ENCODE data around the gene AK8. TPM values are rescaled to one million over a fixed set of nuclear protein-coding genes. Genes with fewer than 3 reads are reported as not detected.

The AK8 gene
- total and polyA plus RNA-seq, 4 donors, result 0.07 to 0.26 (median 0.11) TPM

- TF ChIP-seq CTCF (IDR thresholded peaks at IDR 0.05; ENCODE audit: low read depth, low read length, missing input control), result no peak
- TF ChIP-seq RXRA (IDR thresholded peaks at IDR 0.05), result no peak
- TF ChIP-seq HNF4G (IDR thresholded peaks at IDR 0.05), result no peak
- TF ChIP-seq YY1 (IDR thresholded peaks at IDR 0.05), result no peak
- TF ChIP-seq, protein P1, sequence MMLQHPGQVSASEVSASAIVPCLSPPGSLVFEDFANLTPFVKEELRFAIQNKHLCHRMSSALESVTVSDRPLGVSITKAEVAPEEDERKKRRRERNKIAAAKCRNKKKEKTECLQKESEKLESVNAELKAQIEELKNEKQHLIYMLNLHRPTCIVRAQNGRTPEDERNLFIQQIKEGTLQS (IDR thresholded peaks at IDR 0.05), result no peak
- TF ChIP-seq RAD21 (IDR thresholded peaks at IDR 0.05), result no peak
- no peak for TF ChIP-seq TAF1 (conservative IDR thresholded peaks at IDR 0.05)
- no peak for TF ChIP-seq HNF4A (conservative IDR thresholded peaks at IDR 0.05)
- no peak for TF ChIP-seq EGR1 (IDR thresholded peaks at IDR 0.05; ENCODE audit: low read depth in 2 of 2)
- no peak for TF ChIP-seq SP1 (IDR thresholded peaks at IDR 0.05)
- TF ChIP-seq, protein P2, sequence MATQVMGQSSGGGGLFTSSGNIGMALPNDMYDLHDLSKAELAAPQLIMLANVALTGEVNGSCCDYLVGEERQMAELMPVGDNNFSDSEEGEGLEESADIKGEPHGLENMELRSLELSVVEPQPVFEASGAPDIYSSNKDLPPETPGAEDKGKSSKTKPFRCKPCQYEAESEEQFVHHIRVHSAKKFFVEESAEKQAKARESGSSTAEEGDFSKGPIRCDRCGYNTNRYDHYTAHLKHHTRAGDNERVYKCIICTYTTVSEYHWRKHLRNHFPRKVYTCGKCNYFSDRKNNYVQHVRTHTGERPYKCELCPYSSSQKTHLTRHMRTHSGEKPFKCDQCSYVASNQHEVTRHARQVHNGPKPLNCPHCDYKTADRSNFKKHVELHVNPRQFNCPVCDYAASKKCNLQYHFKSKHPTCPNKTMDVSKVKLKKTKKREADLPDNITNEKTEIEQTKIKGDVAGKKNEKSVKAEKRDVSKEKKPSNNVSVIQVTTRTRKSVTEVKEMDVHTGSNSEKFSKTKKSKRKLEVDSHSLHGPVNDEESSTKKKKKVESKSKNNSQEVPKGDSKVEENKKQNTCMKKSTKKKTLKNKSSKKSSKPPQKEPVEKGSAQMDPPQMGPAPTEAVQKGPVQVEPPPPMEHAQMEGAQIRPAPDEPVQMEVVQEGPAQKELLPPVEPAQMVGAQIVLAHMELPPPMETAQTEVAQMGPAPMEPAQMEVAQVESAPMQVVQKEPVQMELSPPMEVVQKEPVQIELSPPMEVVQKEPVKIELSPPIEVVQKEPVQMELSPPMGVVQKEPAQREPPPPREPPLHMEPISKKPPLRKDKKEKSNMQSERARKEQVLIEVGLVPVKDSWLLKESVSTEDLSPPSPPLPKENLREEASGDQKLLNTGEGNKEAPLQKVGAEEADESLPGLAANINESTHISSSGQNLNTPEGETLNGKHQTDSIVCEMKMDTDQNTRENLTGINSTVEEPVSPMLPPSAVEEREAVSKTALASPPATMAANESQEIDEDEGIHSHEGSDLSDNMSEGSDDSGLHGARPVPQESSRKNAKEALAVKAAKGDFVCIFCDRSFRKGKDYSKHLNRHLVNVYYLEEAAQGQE (IDR thresholded peaks at IDR 0.05), result no peak
- TF ChIP-seq NR2F2 (IDR thresholded peaks at IDR 0.05), result no peak
- TF ChIP-seq, protein P3, sequence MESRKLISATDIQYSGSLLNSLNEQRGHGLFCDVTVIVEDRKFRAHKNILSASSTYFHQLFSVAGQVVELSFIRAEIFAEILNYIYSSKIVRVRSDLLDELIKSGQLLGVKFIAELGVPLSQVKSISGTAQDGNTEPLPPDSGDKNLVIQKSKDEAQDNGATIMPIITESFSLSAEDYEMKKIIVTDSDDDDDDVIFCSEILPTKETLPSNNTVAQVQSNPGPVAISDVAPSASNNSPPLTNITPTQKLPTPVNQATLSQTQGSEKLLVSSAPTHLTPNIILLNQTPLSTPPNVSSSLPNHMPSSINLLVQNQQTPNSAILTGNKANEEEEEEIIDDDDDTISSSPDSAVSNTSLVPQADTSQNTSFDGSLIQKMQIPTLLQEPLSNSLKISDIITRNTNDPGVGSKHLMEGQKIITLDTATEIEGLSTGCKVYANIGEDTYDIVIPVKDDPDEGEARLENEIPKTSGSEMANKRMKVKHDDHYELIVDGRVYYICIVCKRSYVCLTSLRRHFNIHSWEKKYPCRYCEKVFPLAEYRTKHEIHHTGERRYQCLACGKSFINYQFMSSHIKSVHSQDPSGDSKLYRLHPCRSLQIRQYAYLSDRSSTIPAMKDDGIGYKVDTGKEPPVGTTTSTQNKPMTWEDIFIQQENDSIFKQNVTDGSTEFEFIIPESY (IDR thresholded peaks at IDR 0.05), result no peak
- TF ChIP-seq GABPA (IDR thresholded peaks at IDR 0.05 in 1 of 2, conservative IDR thresholded peaks at IDR 0.05 in 1 of 2), result no peak
- TF ChIP-seq, protein P4, sequence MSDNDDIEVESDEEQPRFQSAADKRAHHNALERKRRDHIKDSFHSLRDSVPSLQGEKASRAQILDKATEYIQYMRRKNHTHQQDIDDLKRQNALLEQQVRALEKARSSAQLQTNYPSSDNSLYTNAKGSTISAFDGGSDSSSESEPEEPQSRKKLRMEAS (IDR thresholded peaks at IDR 0.05), result no peak
- no peak for TF ChIP-seq FOXA1 (IDR thresholded peaks at IDR 0.05)
- no peak overlapping the region for H3K27ac ChIP-seq (ENCODE audit: low read depth in 1 of 2, low read length in 2 of 2)
- WGBS, result 92% methylated on average over 11 of the region's 11 CpGs
- H3K4me3 ChIP-seq (ENCODE audit: low read depth in 1 of 3, low read length in 3 of 3), result no peak overlapping the region
- no peaks in the 10 kb centered on the region for H3K4me1 ChIP-seq (ENCODE audit: control insufficient read depth in 4 of 4, insufficient read depth in 4 of 4, low read length in 3 of 4)
- H3K27me3 ChIP-seq (ENCODE audit: control insufficient read depth in 4 of 4, insufficient read depth in 4 of 4, low read length in 3 of 4), result peaks cover 0 to 4% (median 1%) of the 10 kb centered on the region in 4 donors
- no peaks in the 10 kb centered on the region for H3K36me3 ChIP-seq (ENCODE audit: control insufficient read depth in 4 of 4, insufficient read depth in 3 of 4, low read depth in 1 of 4, low read length in 3 of 4)
- DNase-seq (ENCODE audit: low spot score), result no peak
- no peak overlapping the region for H3K9ac ChIP-seq (ENCODE audit: low read depth in 1 of 2, low read length in 2 of 2)
- no peaks in the 10 kb centered on the region for H3K9me3 ChIP-seq (ENCODE audit: control insufficient read depth in 4 of 4, low read length in 3 of 4)
These were observed 101.8 kb downstream of the AK8 start for GRCh38 chr9:132776268-132776667.

DNA sequence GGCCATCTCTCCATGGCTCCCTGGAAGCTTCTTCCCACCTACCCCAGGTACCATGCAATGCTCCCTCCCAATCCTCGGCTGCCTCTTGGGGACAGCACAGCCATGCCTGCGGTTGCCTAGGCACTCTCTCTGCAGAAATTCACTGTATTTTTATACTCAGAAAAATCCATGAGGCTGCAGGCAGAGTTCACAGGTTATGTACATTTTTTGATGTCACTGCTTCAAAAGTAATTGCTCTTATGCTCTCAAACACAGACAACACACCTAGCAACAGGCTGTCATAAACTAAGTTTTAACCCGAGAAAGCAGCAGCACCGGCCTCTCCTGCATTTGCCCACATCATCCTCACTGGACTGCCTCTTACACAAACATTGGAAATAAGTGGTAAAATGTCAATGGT lies 102.4 kb downstream of the AK8 start:
- Histone ChIP-seq H3K9ac (ENCODE audit: low read depth in 1 of 2, low read length in 2 of 2) (no peak overlapping the region), H3K4me1 (ENCODE audit: control insufficient read depth in 4 of 4, insufficient read depth in 4 of 4, low read length in 3 of 4) (peaks cover 0 to 1% (median under 1%) of the 10 kb centered on the region in 4 donors), H3K9me3 (ENCODE audit: control insufficient read depth in 4 of 4, low read length in 3 of 4) (no peaks in the 10 kb centered on the region), H3K36me3 (ENCODE audit: control insufficient read depth in 4 of 4, insufficient read depth in 3 of 4, low read depth in 1 of 4, low read length in 3 of 4) (no peaks in the 10 kb centered on the region), H3K27me3 (ENCODE audit: control insufficient read depth in 4 of 4, insufficient read depth in 4 of 4, low read length in 3 of 4) (peaks cover 0 to 3% (median 1%) of the 10 kb centered on the region in 4 donors), H3K4me3 (ENCODE audit: low read depth in 1 of 3, low read length in 3 of 3) (no peak overlapping the region), H3K27ac (ENCODE audit: low read depth in 1 of 2, low read length in 2 of 2) (no peak overlapping the region)
- no peak for TF ChIP-seq SP1 (IDR thresholded peaks at IDR 0.05)
- no peak for TF ChIP-seq JUND (IDR thresholded peaks at IDR 0.05)
- TF ChIP-seq EGR1 (IDR thresholded peaks at IDR 0.05; ENCODE audit: low read depth in 2 of 2), result no peak
- TF ChIP-seq TAF1 (conservative IDR thresholded peaks at IDR 0.05), result no peak
- TF ChIP-seq RXRA (IDR thresholded peaks at IDR 0.05), result no peak
- TF ChIP-seq, protein P2 (IDR thresholded peaks at IDR 0.05), result no peak
- 81% methylated on average over 4 of the region's 4 CpGs for WGBS
- DNase-seq (ENCODE audit: low spot score), result no peak
